HG03442 (cell line): ENCODE results near the gene PNPLA4.

Experiments
- ATAC-seq: cut with Tn5 transposase; IDR thresholded peaks from one replicate; pipeline ENCODE4 v1.9.1; 2021; ENCODE audit warnings: mild to moderate bottlenecking, moderate library complexity; ENCODE audit not compliant: unreplicated experiment

Gene PNPLA4, protein sequence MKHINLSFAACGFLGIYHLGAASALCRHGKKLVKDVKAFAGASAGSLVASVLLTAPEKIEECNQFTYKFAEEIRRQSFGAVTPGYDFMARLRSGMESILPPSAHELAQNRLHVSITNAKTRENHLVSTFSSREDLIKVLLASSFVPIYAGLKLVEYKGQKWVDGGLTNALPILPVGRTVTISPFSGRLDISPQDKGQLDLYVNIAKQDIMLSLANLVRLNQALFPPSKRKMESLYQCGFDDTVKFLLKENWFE

DNA sequence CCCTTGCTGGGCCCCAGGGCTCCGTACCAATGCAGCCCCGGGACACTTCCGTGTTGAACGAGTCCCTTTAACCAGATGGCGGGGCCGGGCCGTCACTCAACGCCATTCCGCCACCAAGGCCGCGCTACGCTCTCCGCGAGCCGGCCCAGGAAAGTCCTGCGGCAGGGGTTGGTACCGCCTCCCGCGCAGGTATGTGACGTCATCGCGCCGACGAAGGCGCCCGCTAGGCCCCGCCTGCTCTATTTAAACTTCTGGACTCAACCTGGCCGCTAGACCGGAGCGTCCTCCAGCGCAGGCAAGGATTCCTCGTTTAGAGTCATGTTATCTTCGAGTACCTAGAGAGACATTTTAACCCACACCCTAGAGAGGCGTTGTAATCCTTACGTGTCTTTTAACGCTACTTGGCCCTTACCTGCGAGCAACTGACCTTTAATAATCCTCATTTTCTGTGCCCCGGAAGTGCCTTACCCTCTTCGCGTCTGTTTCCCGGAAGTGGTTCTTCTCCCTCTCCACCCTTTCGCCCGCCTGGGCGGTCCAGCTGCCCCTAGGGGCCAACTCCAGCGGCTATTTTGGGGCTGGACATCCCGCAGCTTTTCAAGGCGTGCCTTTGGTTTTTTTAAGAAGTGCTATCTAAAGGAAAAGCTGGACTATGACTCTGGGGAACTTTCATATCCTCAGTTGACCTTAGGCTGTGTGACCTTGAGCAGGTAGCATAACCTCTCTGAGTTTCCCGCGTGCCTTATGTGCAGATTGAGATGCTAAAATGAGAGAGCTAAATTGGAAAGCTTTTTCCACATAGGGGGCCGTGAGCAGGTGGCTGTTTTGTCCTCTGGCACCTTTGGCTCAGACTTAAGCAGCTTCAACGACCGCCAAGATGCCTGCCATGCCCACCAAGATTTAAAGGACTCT is at the start of gene PNPLA4:
Gene PNPLA4 (minus strand): TSS at position 155 of the 909 bp plus-strand sequence. CDS start 1,294 bp downstream, outside the sequence.
- peak; percentile 90 for ATAC-seq

DNA sequence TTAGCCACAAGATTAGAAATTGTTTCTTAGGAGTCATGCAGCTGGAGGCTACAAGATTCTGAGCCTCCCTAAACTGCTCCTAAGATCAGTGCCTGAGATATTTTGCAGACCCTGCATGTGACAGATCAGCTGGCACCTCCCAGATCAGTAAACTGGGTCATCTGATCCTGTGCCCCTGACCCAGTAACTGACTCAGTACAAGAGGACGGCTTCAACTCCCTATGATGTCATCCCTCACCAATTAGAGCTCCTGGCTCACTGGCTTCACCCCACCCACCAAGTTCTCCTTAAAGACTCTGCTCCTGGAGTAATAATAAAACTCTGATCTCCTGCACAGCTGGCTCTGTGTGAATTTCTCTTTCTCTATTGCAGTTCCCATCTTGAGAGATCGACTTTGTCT is 45.4 kb upstream of the PNPLA4 start:
- no peak for ATAC-seq

DNA sequence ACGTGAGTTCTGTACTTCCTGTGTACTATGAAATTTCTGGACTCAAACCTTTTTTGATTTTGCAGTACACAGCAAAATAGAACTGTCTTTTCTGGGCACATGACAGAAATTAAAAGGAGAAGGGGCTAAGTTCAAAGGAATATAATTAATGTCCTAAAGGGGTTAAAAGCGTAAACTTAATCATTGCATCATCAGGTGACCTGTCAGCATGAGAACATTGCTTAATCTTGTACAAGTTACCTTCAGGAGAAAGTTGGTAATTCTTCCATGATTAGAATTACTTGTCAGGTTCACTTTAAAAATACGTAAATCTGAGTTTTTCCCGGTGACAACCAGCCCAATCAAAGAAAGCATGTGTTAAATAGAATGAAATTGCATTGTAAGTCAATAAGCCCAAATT is 43.2 kb upstream of the PNPLA4 start:
- ATAC-seq: no peak

DNA sequence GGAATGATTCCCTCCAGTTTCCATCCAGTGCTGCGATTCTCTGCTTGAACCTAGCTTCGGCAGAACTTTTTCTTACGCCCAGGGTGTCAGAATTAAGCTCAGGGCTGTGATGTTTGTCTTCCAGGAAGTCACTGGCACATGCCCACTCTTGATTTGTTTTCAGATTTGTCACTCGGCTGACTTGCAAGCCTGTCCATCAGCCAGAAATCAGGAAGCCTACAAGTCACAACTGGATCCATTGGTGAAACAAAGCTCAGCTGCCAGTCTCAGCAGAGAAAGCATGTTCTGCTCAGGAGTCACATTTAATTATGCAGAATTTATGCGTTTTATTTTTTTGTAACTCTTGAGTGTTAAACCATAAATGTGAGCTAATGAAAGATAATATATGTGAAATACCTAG is 38.2 kb upstream of the PNPLA4 start:
- ATAC-seq: no peak

DNA sequence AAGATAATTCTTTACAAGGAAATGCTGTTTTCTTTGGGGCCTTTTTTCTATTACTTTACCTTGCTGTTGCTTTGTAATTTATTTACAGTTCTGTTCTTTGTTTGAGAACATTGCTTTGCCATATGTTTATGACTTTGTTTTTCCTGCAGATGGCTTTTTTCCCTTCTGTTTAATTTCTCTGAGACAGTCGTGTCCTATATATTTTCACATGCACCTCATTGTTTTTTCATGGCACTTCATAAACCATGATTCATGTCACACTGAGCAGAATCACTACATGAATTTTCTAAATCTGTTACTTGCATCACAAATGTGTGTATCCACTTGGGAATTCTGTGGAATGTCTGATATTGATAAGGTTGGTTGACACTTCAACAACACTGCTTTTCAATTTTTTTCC is 33.0 kb upstream of the PNPLA4 start:
- ATAC-seq: no peak

DNA sequence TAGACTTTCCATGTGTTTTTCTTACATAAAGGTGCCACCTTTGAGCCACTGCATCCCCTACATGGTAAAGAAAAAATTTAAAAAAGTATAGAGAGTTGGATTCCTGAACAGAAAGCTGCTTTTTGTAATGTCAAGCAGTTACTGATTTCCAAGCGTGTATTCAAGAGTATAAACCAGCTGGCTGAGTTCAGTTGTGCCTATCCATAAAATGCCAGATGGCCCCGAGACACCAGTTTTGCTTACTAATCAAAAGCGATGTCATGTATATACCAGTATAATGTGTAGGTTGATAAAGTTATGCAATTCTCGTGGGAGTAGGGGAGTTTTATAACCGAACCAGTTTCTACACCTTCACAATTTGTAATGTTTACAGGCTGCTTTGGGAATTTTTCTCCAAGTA is 26.2 kb upstream of the PNPLA4 start:
- ATAC-seq: no peak

DNA sequence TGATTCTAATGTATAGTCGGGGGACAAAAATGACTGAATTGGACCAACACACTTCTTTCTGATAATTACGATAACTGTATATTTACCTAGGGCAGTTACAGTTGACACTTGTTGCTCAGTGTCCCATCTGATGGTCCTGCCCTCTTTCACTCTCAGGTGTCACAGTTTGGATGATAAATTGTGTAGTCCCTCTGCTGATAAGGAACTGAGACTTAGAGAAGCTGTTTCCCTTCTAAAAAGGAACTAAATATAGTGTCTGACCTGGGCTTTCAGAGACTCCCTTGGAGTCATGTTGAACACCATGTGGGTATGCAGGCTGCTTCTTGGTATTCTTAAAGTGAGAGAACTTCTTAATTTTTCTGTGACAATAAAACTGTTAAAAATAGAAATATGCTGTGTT is 23.7 kb upstream of the PNPLA4 start:
- peak; percentile 95 for ATAC-seq

DNA sequence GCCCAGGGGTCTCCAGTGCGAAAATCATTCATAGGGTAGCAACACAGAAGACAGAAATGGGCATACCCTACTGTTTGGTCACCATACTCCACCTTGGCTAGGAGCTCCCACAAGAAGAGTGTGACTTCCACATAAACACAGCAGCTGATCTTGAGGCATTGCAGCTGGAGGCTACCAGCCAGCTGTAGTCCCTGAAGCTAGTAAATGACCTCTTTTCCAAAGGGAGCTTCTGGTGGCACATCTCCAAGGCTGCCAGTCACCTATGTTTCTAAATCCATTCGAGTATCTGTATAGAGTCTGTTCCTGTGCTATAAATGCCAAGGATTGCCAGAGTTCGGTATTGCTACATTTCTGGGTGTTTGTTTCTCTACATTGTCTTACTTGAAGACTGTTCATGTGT is 21.3 kb upstream of the PNPLA4 start:
- no peak for ATAC-seq

DNA sequence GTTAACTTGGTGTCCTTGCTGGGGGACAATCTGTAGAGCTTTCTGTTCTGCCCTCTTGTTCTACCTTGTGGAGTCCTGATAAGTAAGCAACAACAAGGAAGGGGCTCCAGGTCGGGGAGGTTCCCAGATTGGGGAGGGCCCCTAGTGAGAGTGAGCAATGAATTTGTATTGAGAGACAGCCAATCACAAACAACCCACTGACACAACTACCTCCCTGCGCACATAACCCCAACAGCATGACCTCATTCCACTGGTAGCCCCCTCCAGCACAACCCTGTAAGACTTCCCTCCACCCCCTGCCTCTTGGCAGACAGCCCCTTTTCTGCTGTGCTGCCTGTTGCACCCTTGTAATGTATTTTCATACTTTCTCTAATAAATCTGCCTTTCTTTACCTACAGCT is 19.7 kb upstream of the PNPLA4 start:
- no peak for ATAC-seq

DNA sequence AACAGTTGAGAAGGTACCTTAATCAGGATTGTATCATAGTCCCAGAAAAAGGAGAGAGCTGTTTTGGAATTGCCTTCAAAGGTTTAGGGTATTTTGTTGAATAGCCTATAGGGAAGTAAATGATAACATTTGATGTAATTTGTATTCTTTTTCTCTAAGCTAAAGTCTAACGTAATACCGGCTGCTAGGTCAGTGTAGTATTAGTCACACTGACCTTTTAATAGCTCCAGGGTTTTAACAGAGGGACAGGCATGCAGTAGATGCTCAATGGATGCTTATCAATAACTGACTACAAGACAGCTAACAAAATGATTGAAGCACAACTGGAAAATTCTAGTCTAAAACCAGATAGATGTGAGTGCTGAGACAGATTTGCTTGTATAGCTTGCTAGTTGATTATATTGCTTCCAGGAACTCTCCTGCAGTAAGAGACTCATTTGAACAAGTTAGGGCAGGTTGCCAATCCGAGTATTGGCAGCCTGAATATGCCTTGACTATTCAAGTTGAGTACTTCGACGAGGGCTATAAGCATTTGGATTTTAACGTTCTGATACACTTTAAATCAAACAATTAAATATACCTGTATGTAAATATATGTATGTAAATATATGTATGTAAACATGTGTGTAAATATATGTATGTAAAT is 16.5 kb upstream of the PNPLA4 start:
- no peak for ATAC-seq

DNA sequence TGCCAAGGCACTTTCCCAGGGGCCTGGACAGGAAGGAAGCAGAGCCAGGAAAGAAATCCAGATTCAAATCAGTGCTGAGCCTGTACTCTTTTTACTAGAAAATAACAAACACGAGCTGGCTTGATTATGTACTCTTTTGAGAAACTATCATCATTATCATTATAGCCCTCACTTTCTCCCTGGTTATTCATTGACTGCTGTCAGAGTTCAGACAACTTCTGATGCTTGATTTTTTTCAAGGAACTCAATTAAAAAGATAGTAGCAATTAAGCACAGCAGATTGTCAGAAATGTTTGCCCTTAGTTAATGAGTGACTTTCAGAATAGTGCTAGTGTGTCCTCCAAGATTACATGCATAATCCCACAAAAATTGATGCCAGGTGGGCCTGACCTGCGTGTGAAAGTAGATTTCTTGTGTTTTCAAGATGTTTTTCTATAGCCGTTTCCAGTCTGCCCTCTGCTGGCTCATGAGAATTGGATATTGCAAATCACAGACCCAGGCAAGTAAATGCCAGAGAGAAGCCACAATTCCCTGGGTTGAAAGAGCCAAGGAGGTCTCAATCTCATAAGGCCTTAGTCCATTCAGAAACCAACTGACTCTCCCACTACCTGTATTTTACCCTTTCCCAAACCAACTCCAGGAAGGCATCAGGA is 14.3 kb upstream of the PNPLA4 start:
- no peak for ATAC-seq

DNA sequence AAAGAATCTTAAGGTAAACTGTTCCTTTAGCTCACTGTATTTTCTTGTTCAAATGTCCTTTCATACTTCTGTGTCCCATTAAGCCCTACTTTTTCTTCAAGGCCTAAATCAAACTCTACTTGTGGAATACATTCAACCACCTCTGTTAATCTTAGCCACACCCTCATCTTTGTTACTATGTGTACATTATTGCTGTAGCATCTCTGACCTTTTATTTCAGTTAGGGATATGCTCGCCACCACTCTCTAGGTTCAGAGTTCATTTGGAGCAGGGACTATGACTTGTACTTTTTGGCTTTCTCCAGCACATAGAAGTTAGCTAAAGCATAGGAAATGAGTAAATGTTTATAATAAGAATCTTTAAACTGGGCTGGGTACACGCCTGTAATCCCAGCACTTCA is 6.8 kb upstream of the PNPLA4 start:
- ATAC-seq: no peak

DNA sequence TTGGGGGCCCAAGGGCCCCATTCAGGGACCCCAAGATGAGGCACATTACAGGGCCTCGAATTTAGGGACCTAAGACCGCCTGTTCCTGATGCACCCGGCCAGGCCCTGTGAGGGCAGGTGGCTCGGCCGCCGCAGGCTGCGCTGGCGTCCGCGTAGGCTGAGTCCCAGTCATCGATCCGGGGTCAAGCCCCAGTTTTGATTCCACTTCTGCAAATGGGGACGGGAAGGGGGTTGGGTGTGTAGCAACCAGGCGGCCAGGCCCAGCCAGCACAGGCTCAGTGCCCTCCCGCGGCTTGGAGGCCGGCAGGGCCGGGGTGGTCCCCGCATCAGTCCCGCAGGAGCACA is 327 bp downstream of the PNPLA4 start:
- ATAC-seq: no peak

DNA sequence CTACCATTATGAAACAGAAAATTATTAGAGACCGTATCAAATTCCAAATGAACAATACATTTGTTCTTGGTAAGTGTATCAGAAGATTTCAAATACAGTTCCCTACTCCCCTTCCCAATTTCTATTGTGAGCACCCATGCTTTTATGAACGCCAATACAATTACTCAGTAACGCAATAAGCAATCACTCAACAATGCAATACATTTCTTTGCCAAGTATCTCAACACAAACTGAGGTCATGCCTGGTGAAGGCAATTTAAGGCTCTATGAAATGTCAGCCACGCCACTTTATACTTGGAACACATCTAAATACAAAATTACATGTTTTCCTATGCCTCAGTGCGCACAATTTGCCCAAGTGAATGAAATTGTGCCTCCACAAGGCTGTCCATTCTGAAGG is 712 bp downstream of the PNPLA4 start:
- no peak for ATAC-seq

DNA sequence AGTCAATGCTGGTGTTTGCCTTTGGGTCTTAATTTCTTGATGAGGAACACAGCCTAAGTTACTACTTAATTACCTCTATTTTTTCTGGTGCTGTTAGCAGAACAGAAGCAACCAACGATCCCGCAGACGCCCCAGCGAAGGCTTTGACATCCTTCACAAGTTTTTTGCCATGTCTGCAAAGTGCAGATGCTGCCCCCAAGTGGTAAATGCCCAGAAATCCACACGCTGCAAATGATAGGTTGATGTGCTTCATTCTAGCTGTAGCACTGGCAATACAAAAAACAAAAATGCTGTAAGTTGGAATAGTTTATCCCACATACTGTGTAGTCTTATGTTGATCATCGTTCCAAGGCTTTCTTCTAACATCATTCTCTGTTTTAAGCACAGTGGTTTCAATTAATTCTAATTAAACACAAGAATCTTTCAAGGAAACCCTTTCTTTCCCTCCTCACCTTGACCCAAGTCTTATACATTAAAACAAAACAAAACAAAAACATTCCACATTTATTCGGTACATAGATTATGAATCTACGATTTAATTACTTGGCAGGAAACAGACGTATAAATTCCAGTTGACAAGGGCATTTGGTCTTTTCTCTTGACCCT is 1.2 kb downstream of the PNPLA4 start:
- peak; percentile 25 for ATAC-seq

DNA sequence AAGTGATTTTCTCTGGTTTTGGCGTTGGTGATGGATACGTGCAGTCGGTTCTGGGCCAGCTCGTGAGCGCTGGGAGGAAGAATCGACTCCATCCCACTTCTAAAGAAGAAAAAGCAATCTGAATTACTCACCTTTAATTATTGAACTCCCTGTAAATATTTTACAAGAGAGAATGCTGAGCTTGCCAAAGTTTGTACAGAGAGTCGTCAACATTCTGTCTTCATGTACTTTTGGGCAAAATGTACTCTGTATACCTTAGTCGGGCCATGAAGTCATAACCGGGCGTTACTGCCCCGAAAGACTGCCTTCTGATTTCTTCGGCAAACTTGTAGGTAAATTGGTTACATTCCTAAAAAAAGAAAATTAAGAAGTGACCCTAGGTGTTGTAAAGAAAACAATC is 5.5 kb downstream of the PNPLA4 start:
- no peak for ATAC-seq

DNA sequence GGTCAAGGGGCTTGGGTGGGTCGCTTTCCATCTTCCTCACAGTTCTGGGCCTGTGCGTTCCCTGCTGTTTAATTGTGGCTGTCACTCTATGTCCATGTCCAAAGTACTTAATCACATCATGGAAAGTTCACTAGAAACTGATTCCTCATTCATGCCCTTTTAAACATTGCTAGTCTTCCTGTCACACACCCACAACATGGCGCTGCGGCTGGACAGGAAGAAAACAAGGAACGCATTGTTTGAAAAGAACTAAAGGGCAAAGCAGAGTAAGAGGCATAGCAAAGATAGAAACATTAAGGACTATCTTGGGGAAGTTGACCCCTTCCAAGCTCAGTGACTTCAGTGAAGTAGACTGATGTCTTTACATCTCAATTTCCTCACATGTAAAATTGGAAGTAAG is 18.4 kb downstream of the PNPLA4 start:
- ATAC-seq: no peak

DNA sequence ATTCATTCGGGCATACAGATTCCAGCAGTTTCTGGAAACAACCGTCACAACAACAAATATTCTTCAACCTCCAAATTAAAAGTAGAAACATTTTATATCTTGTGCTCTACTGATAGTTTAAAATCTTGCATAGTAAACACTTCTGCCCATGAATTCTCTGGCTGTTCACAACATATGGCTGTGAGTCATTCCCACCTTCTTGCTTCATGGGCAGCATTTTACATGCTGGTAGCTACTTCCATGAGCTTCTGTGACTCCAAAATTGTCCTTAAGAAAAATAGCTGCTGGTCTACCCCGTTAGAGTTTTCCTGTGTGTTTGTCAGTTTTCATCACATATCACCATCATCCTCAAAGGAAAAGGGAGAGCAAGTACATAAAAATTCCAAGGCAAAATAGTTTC is 22.7 kb downstream of the PNPLA4 start:
- ATAC-seq: no peak

DNA sequence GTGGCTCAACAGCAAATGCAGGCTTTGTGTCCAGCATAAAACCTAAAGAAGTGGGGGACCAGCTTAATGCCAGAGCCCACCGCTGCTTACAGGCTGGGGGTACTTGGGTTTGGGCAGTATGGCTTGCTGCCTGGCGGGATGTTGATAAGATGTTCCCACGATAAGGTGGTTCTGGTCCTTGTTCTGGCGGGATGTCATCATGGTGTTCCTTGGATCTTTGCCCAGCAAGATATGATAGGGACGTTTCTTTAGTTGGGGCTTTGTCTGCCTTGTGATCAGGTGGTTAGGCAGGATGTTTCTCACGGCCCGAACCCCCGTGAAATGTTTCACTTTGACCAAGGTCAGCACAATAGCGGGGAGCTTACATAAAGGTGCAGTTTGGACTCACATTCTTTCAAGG is 35.3 kb downstream of the PNPLA4 start:
- ATAC-seq: no peak

DNA sequence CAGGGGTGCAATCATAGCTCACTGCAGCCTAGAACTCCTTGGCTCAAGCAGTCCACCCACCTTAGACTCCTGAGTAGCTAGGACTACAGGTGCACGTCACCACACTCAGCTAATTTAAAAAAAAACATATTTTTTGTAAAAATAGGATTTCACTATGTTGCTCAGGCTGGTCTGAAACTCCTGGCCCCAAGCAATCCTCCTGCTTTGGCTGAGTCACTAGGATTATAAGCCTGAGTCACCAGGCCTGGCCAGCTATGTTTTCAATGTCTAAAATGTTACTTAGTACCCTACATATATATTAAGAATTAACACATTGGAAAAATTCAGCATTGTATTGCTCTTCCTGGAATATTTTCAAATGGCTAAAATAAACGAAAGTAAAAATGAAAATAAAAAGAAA is 37.5 kb downstream of the PNPLA4 start:
- no peak for ATAC-seq

DNA sequence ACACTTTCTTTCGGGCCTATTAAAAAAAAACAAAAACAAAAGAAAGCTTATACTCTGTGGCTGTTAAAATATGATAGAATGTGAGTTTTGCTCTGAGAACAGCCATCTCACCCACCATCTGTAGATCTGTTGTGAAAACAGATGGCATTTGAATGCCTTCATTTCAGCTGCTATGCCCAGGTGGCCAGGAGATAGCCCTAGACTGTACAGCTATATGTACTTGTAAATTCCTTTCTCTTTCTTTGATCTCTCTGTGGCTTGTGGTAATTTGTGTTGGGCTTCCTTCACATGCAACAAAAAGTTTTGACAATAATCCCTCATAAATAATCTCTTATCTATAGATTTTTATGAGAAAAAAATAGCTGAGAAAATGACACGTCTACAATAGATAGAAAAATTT is 38.1 kb downstream of the PNPLA4 start:
- no peak for ATAC-seq
